Measurements from ENCODE around the gene SYT12.
"Not testable (repeated sequence)": the region's sequence is repeated elsewhere in the genome, so short reads cannot be mapped to it uniquely, and the experiment has no call there.

Gene SYT12, protein sequence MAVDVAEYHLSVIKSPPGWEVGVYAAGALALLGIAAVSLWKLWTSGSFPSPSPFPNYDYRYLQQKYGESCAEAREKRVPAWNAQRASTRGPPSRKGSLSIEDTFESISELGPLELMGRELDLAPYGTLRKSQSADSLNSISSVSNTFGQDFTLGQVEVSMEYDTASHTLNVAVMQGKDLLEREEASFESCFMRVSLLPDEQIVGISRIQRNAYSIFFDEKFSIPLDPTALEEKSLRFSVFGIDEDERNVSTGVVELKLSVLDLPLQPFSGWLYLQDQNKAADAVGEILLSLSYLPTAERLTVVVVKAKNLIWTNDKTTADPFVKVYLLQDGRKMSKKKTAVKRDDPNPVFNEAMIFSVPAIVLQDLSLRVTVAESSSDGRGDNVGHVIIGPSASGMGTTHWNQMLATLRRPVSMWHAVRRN

DNA sequence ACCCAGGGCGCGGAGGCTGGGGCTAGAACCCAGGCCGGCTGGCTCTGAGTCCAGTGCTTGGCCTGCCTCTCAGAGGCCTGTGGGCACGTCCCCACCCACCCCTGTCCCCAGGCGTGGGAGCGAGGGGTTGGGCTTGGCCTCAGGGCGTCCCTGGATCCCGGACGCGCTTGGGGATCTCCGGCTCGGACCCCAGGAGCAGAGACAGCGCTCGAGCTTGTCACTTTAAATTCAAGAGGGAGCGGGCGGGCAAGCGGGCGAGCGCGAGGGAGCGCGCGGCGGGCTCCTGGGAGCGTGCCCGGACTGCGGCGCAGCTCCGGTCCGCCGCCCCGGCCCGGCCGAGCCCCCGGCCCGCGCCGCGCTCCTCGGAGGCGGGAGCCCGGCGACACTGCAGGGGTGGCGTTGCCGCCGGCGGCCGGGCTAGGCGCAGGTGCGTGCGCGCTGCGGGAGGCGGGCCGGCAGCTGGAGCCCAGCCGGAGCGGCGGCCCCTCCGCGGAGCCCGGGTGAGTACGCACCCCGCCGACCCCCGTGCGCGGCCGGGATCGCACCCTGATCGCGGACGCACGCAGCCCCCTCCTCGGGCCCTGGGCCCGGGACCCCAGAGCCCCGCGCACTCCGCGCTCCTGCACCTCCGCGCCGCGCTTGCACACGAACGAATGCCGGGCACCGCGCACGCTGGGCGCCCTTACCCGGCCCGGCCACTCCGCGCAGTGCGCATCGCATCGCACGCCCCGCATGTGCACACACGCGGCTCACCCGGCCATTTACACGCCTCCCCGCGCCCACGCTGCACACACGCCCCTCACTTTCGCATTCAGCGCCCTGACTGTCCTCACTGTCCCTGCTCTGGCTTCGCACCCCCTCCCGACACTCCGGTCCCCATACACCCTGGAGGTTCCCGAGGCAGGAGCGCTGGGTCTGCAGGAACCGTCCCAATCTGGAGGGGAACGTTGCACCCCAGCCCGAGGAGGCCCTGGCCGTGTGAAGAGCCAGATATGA lies at the start of gene SYT12:
Gene SYT12 (plus strand): TSS at position 174 of the 996 bp plus-strand sequence. CDS start 7,011 bp downstream, outside the sequence.
- no peak for DNase-seq

DNA sequence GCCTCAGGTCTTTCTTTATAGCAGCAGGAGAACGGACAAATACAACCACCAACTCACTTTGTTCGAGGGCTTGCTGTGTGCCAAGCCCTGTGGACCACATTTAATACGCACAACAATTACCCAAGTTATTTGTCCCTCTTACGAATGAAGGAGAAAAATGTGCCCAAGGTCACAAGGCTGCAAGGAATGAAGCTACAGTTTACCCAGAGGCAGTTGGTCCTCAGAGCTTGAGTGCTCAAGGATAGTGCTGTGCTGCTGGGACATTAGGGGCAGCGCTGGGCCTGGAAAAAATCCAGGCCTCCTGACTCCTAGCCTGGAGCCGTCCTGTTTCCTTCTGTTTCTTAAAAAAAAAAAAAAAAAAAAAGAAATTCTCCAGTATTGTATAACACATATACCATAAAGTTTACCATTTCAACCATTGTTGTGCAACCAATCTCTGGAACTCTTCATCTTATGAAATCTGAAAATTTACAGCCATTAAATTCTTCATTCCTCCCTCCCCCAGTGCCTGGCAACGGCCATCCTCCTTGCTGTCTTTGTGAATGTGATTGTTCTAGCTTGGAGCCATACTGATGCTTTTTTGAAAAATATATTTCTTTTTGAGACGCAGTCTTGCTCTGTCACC lies 48.9 kb upstream of the SYT12 start:
- DNase-seq = no peak

DNA sequence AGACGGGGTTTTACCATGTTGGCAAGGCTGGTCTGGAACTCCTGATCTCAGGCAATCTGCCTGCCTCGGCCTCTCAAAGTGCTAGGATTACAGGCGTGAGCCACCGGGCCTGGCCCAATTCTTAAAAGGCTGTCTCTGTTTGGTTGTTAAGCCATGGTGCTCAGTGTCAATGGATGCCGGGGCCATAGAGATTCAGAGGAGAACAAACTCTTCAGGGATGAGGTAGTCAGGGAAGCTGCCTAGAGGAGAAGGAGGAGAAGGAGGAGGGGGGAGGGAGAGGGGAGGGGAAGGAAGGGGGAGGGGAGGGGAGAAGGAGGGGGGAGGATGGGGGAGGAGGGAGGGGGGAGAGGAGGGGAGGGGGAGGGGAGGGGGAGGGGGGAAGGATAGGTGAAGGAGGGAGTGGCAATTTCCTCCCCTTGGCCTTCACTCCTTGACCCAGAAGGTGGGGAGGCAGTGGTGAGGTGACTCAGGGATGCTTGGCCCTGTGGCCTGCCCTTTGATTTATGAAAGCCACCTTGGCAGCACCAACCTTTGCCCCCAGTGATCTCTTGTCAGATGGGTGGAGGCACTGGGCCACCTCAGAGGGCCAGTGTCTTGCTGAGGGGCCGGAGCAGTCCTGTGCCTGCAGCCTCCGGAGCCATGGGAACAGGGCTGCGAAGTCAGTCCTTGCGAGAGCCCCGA lies 48.1 kb upstream of the SYT12 start, which contains the start of gene C11orf86:
Gene C11orf86 (plus strand): TSS at position 581 of the 681 bp plus-strand sequence. CDS start 59 bp downstream, at position 640.
- DNase-seq = no peak

DNA sequence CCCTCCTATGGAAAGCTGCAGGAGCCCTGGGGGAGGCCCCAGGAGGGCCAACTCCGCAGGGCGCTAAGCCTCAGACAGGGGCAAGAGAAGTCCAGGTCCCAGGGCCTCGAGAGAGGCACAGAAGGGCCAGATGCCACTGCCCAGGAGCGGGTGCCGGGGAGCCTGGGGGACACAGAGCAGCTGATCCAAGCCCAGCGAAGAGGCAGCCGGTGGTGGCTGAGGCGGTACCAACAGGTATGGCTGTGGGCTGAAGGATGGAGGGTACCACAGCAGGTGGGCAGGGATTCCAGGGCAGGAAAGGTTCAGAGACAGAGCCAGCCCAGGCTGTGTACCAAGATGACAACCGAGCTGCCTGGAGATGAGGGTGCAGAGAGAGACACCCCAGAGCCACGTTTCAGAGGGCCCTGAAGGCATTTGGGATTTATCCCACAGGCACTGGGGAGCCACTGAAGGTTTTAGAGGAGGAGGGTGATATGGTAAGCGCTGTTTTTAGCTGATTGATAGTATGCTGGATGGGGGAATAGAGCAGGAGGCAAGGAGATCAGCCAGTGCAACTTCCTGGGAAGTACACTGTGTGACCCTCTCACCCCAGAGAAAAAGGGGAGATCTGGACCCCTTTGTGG lies 47.4 kb upstream of the SYT12 start:
- DNase-seq = no peak

DNA sequence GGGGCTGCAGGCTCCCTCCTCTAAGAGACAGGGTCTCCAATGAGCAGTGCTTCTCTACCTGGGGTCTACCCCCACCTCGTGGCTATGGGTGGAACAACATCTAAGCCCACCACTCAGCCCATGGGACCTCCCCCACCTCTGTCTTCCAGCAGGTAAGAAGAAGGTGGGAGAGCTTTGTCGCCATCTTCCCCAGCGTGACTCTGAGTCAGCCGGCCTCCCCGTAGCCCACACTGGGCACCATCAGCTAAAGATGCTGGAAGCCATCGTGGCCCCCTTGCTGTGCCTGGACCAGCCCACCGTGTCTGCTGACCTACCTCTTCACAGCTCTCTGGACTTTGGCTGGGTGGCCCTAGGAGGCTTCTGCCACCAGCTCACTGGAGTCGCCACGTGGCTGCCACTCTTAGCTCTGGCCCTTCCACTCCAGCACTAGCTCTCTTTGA lies 46.9 kb upstream of the SYT12 start:
- DNase-seq = no peak

DNA sequence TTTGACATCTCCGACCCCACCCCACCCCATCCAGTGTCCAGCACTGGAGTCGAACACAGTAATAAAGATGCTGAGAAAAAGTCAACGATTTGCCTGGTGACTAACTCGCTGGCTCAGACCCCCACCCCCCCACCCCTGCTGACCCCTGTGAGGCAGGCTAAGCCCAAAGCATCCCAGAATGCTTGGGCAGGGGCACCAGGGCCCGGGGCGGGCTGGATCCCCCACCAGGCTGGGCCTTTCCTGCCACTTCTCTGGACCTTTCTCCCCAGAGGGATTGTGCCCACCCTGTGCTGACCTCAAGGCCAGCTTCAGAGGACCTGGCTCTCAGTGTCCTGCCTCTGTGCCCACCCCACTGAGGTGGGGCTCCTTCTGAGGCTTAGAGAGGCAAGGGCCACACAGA lies 46.0 kb upstream of the SYT12 start:
- DNase-seq = no peak

DNA sequence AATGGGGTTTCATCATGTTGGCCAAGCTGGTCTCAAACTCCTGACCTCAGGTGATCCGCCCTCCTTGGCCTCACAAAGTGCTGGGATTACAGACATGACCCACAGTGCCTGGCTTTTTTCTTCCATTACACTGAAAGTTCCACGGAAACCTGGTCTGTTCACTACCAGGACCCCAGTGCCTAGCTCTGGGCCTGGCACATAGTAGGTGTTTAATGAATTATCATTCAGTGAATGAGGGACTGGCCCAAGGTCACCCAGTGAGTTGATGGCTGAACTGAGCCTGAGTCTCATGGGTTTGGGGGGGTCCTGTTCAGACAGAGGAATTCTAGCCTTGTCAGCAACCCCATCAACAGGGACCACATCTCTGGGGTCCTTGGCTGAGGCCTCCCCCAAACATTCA lies 44.7 kb upstream of the SYT12 start:
- DNase-seq = no peak

DNA sequence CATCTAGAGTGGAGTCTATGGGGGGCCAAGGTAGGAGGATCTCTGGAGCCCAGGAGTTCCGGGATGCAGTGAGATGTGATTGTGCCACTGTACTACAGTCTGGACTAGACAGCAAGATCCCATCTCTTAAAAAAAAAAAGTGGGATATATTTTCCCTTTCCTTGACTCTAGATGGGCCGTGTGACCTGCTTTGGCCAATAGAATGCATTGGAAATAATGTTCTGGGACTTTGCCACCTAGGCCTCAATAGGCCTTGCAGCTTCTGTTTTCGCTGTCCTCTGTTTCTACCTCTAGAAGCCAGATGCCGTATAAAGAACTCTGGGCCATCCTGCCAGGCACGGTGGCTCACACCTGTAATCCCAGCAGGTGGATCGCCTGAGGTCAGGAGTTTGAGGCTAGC lies 44.2 kb upstream of the SYT12 start:
- no peak for DNase-seq

DNA sequence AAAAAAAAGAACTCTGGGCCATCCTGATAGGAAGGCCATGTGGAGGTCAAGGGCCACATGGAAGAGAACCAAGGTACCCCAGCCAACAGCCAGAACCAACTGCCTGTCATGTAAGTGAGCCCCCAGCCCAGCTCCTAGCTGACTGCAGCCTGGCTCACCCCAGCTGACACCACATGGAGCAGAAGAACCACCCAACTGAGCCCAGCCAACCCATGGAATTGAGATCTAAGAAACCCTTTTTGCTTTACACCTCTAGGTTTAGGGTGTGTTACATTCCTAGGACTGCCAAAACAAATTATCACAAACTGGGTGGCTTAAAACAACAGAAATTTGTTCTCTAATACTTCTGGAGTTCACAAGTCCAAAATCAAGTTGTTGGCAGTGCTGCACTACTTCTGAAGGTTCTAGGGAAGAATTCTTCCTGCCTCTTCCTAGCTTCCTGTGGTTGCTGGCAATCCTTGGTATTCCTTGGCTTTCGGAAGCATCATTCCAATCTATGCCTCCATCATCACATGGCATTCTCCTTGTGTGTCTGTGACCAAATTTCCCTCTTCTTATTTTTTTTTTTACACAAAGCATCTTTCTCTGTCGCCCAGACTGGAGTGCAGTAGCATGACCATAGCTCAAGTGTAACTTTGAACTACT lies 43.5 kb upstream of the SYT12 start:
- DNase-seq = no peak

DNA sequence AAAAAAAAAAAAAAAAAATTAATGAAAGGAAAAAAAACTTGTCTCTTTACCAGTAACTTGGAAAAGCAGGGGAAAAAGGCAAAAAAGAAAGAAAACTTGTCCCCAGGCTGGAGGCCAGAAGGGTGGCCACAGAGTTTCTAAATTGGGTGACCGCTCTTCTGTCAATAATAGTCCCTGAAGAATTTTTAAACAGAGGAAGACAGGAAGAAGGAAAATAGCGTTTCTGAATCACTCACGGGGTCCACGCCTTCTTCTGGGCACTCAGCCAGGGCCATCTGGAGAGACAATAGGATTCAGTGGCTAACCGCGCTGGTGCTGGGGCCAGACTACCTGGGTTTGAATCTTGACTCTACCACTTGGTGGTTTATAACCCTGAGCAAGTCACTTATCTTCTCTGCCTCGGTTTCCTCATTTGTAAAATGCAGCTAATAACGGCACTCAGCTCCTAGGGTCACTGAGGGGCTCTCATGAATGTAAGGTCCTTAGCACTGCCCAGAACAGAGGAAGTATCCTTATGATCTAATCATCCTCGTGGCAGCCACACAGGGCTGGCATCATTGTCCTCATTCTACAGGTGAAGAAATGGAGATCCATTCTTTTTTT lies 40.9 kb upstream of the SYT12 start:
- peak; percentile 78 for DNase-seq

DNA sequence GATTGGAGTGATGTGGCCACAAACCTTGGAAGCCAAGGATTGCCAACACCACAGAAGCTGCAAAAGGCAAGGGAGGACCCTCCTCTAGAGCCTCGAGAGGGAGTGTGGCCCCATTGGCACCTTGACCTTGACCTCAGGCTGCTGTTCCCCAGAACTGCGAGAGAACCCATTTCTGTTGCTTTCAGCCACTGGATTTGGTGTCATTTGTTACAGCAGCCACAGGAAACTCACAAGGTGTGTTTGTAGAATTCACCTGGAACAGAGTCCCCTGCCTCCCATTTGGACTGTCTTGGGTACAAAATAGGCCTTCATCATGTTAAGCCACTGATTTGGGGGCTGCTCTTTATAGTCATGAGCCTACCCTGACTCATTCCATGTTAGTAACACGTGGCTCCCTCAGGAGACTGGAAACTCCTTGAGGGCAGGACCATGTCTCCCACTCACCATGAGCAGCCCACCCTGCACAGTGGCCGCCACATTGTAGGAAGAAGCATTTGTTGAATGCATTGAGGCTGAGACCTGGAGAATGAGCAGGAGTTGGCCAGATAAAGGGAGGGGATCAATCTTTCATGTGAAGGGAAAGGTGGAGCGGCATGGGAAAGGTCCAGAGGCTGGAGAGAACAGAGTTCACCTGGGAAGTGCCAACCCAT lies 39.5 kb upstream of the SYT12 start:
- no peak for DNase-seq

DNA sequence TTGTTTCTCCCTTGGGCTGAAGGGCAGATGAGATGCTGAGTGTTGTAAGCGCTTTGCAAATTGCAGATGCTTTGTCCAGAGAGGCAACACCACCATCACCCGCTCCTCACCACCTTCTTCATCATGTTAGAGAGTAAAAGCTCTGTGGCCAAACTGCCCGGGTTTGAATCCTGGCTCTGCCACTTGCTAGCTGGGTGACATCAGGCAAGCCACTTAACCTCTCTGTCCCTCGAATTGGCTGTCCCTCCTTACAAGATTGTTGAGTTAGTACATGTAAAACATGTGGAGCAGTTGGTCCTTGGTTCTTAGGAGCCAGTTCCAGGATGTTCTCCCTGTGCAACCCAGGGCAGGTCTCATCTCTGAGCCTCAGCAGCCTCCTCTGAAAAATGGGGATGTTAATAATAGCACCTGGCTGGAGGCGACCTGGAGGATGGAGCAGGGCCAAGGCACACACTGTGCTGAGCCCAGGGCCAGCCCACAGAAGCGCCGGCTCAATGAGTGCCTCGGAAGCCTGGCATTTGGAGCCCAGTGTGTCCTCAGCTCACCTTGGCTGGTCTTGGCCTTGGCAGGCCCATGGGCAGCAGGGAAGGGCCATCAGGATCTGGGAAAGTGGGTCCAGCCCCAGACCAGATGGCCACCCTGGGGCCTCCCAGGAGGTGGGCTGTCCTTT lies 37.3 kb upstream of the SYT12 start:
- no peak for DNase-seq

DNA sequence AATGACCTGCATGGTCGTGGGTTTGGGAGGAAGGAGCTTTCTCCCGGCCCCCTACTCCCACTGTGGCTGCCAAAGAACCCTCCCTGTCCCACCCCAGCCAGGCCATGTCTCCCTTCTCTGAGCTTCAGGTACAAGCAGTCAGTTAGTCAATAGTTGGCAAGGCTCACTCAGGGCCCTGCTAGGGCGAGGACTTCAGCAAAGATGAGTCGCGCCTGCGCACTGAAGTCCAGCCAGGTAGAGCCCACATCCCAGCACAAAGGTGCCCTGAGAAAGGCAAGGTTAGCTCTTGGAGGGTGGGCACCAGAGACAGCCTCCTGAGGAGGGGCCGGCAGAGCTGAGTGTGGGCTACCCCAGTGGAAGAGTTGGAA lies 36.8 kb upstream of the SYT12 start:
- DNase-seq = no peak

DNA sequence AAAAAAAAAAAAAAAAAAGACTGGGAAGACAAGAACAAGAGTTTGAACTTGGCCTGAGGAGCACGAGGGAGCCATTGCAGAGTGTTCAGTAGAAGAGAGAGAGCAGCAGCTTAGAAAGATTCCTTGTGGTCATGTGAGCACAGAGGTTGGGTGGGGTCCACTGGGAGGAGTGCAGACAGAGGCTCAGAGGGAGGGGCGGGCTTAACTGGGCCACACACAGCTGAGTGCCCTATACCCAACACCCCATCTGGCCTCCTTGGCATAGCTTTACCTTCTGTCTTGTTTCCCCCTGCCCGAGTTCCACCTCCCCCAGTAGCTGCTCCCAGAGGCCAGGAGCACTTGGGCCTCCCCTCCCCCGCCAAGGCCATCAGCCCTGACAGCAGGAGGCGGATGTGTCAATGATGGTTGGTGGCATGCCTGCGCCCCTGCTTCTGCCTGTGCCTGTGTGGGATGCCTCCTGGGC lies 35.7 kb upstream of the SYT12 start:
- no peak for DNase-seq

DNA sequence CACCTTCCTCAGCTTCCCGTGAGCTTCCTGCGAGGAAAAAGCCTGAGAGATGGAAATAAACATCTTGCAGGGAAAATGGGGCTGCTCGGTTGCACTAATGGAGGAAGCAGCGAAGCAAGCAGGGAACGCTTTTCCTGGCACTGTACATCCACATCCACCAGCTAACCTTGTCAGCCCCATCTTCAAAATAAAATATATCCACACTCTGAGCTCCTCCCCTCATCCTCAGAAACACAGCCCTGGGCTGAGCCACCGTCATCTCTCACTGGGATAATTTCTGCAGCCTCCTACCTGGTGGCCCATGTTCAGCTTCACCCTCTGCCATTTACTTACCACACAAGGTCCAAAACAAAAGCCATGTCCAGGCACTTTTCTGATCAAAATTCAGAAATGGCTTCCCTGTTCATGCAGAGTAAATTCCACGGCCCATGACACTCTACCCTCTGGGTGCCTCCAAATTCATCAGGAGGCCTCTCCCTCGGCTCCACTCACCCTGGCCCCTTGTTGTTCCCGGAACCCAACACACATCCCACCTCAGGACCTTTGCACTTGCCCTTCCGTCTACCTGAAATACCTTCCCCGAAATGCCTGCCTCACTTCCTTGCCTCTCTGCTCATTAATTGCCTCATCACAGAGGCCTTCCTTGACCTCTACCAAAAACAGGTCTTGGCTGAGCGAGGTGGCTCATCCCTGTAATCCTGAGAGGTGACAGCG lies 34.9 kb upstream of the SYT12 start:
- no peak for DNase-seq

DNA sequence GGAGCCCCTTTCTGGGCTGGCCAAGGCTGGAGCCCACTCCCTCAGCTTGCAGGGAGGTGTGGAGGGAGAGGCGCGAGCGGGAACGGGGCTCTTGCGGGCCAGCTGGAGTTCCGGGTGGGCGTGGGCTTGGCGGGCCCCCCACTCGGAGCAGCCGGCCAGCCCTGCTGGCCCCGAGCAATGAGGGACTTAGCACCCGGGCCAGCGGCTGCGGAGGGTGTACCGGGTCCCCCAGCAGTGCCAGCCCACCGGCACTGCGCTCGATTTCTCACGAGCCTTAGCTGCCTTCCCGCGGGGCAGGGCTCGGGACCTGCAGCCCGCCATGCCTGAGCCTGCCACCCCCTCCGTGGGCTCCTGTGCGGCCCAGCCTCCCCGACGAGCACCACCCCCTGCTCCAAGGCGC lies 34.2 kb upstream of the SYT12 start:
- not testable (repeated sequence) for DNase-seq

DNA sequence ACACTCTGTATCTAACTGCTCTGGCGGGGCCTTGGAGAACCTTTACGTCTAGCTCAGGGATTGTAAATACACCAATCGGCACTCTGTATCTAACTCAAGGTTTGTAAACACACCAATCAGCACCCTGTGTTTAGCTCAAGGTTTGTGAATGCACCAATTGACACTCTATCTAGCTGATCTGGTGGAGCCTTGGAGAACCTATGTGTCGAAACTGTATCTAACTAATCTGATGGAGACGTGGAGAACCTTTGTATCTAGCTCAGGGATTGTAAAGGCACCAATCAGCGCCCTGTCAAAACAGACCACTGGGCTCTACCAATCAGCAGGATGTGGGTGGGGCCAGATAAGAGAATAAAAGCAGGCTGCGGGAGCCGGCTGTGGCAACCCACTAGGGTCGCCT lies 33.6 kb upstream of the SYT12 start:
- not testable (repeated sequence) for DNase-seq

DNA sequence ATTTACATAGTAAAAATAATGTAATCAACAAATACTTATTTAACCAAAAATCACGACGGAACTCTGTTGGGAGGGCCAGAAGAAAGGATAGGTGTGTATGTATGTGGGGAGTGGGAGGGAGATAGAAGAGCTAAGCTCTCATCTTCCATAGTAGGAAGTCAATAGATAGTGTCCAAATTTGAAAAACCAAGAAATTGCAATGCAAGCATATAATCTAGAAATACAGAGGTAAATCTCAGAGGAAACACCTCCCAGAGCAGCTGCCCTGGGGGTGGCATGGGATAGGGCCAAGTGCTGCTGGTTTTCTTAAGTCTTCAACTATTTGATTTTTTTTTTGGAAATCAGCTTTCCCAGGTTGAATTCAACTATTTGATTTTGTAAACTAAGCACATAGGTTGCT lies 30.9 kb upstream of the SYT12 start:
- DNase-seq = no peak

DNA sequence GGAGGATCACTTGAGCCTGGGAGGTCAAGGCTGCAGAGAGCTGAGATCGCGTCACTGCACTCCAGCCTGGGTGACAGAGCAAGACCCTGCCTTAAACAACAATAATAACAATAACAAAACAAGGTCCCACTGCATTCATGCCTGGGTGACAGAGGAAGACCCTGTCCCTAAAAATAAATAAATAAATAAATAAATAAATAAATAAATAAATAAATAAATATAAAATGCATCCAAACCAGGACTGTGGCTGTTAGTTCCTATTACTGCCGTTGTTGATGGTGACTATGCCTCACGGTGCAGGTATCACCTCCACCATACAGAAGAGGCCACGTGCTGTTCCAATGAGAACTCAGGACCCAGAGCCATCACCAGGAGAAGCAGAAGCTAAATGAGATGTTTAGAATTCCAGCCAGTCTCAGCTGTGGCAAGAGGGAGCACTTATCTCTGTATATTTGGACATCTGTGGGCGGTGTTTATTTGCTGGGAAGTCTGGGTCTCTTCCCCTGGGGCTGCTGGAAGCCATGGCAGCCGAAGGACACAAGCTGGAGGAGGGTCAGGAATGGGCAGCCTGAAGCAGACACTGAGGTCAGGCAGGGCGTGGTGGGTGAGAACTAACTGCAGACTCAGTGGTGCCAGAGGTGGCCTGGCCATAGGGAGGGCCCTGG lies 26.2 kb upstream of the SYT12 start:
- no peak for DNase-seq

Data from NCI-H446 treated with DMSO at 0.1 percent for 48 hours (cell line).